ENCODE measurements around the gene LRTM1. TPM values are rescaled to one million over a fixed set of nuclear protein-coding genes. Genes with fewer than 3 reads are reported as not detected.

The LRTM1 gene
- total RNA-seq, result not detected

DNA sequence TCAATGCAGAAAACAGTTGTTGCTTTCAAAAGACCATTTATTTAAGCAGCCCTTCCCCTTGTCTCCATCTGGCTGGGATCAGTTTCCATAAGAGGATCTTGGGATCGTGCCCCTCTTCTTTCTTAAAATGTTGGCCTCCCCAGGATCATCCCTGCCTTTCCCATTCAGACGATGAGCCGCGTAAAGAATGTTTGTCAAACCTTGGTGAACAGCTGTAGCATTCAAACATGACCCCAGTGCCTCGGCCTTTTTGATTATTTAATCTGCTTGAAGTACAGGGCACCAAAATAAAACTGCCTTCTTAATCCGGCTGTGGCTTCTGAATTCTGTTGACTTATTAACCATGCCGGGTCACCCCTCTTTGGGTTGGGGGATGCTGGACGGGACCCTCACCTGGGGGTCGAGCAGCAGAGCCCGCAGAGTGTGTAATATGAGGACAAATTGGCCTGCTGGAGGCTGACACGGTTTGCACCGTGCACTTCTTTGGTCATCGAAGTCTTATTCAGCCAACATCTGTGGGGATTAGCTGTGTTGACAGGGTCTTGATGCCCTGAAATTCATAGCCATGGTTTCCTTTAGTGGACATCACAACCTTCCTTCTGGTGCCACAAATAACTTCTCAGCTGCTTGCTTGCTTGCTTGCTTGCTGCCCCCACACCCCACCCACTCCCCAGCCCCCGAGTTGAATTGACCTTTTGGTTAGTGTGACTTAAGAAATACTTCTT is at the start of gene LRTM1:
TSS of gene LRTM1 (minus strand) at position 14 of the 725 bp plus-strand sequence. CDS start 148 bp downstream, outside the sequence.
- H3K9me3 ChIP-seq, result no peaks in the 10 kb centered on the region
- no peaks in the 10 kb centered on the region for H3K4me1 ChIP-seq
- no peak for DNase-seq (ENCODE audit: low spot score in 2 of 2)
- intact Hi-C loops (cut with DNase I; ENCODE audit: low total_unique reads), result no loop called here
- H3K27ac ChIP-seq, result no peak within 1 kb of the TSS
- no peaks in the 10 kb centered on the region for H3K27me3 ChIP-seq
- H3K36me3 ChIP-seq, result no peaks in the 10 kb centered on the region
- H3K4me3 ChIP-seq, result no peak within 1 kb of the TSS
- TF ChIP-seq POLR2A (IDR thresholded peaks at IDR 0.05) (no peak), POLR2AphosphoS5 (IDR thresholded peaks at IDR 0.05) (no peak)
- TF ChIP-seq, protein P1, sequence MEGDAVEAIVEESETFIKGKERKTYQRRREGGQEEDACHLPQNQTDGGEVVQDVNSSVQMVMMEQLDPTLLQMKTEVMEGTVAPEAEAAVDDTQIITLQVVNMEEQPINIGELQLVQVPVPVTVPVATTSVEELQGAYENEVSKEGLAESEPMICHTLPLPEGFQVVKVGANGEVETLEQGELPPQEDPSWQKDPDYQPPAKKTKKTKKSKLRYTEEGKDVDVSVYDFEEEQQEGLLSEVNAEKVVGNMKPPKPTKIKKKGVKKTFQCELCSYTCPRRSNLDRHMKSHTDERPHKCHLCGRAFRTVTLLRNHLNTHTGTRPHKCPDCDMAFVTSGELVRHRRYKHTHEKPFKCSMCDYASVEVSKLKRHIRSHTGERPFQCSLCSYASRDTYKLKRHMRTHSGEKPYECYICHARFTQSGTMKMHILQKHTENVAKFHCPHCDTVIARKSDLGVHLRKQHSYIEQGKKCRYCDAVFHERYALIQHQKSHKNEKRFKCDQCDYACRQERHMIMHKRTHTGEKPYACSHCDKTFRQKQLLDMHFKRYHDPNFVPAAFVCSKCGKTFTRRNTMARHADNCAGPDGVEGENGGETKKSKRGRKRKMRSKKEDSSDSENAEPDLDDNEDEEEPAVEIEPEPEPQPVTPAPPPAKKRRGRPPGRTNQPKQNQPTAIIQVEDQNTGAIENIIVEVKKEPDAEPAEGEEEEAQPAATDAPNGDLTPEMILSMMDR (IDR thresholded peaks at IDR 0.05), result no peak

DNA sequence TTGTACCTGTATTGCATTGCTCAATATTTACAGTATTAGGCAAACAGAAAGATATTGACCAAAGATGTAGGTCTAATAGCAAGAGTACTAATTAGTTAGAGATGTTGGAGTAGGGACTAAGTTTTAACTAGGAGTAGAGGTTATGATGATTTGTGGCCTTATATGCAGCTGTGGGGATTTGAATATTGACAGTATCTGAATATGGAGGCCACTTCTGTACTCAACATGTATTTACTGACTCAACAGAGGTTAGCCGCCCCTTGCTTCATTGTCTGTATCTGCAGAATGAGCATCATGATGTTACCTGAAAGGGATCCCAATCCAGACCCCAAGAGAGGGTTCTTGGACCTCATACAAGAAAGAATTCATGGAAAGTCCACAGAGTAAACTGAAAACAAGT is 49.6 kb upstream of the LRTM1 start:
- no peaks in the 10 kb centered on the region for H3K4me1 ChIP-seq
- H3K27me3 ChIP-seq, result no peaks in the 10 kb centered on the region
- TF ChIP-seq, protein P1 (IDR thresholded peaks at IDR 0.05), result no peak
- no peak for TF ChIP-seq POLR2AphosphoS5 (IDR thresholded peaks at IDR 0.05)
- no peak for TF ChIP-seq POLR2A (IDR thresholded peaks at IDR 0.05)
- no peaks in the 10 kb centered on the region for H3K36me3 ChIP-seq
- DNase-seq (ENCODE audit: low spot score in 2 of 2), result no peak
- H3K4me3 ChIP-seq, result no peak overlapping the region
- H3K9me3 ChIP-seq, result no peaks in the 10 kb centered on the region
- intact Hi-C loops (cut with DNase I; ENCODE audit: low total_unique reads), result no loop called here
- no peak overlapping the region for H3K27ac ChIP-seq

DNA sequence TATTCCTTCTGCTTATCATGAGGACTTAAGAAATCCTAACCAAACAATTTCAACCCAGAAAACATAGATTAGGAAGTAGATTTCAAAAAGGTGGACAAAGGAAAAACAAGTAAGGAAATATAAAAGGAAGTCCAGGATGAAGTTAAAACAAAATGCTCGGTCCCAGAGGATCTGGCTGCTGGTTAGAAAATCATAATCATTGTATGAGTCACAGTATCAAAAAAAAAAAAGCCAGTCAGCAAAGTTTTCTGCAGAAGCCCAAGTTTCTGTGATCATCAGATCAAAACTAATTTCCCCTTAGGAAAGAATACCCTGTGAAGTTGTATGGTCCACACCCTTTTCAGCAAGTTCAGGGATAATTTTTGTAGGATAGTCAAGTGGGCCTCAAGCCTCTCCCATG is 43.0 kb upstream of the LRTM1 start:
- intact Hi-C loops (cut with DNase I; ENCODE audit: low total_unique reads), result no loop called here
- Histone ChIP-seq H3K4me3 (no peak overlapping the region), H3K4me1 (no peaks in the 10 kb centered on the region), H3K36me3 (no peaks in the 10 kb centered on the region), H3K27me3 (no peaks in the 10 kb centered on the region), H3K27ac (no peak overlapping the region), H3K9me3 (no peaks in the 10 kb centered on the region)
- DNase-seq (ENCODE audit: low spot score in 2 of 2), result no peak
- TF ChIP-seq, protein P1 (IDR thresholded peaks at IDR 0.05), result no peak
- TF ChIP-seq POLR2A (IDR thresholded peaks at IDR 0.05) (no peak), POLR2AphosphoS5 (IDR thresholded peaks at IDR 0.05) (no peak)

DNA sequence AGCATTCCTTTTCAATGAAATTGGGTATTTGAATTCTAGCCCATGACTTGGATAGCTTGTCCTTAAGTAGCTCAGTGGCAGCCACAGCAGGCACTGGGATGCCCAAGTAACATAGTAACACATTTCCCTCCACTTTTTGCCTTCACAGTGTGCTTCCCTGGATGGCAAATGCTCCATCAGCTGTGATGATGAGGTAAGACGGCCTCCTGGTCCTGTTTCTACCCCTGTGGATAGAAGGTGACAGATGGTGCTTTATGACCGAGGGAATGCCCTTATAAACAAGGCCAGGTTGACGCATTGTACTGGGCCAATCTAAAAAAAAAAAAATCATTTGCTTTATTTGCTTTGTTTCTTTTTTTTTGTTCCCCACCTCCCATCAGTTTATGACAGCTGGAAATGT is 41.8 kb upstream of the LRTM1 start:
- TF ChIP-seq POLR2A (IDR thresholded peaks at IDR 0.05), result no peak
- TF ChIP-seq POLR2AphosphoS5 (IDR thresholded peaks at IDR 0.05), result no peak
- TF ChIP-seq, protein P1 (IDR thresholded peaks at IDR 0.05), result no peak
- no peak overlapping the region for H3K4me3 ChIP-seq
- no peaks in the 10 kb centered on the region for H3K4me1 ChIP-seq
- H3K9me3 ChIP-seq, result no peaks in the 10 kb centered on the region
- H3K36me3 ChIP-seq, result no peaks in the 10 kb centered on the region
- H3K27me3 ChIP-seq, result no peaks in the 10 kb centered on the region
- intact Hi-C loops (cut with DNase I; ENCODE audit: low total_unique reads), result no loop called here
- no peak overlapping the region for H3K27ac ChIP-seq
- DNase-seq (ENCODE audit: low spot score in 2 of 2), result no peak

DNA sequence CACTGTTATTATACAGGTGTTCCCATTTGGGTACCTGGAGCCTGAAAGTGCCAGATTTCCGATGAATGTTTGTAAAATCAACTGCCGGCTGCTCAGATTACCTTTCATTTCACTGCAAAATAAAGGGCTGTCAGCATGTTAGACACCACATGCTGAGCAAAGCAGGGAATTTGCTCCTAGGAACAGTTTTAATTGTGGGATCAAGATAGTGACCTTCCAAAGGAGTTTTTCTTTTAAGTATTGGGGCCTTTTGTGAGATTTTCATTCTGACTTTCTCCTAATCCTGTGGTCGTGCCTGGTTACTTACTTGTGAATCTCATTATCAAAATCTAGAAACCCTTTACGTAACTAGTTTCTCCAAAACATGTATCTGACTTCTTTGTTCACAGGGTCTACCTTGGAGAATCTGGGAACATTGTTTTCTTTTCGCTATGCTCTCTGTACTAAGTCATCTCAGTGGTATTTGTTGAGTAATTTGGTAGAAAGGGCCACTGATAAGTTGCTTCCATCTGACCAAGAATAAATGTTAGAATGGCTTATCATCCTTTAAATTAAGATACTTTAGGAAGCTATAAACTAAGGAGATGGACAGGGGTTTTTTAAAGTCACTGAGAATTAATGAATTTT is 40.8 kb upstream of the LRTM1 start:
- Histone ChIP-seq H3K27ac (no peak overlapping the region), H3K4me1 (no peaks in the 10 kb centered on the region), H3K27me3 (no peaks in the 10 kb centered on the region), H3K4me3 (no peak overlapping the region), H3K9me3 (no peaks in the 10 kb centered on the region), H3K36me3 (no peaks in the 10 kb centered on the region)
- no peak for TF ChIP-seq POLR2AphosphoS5 (IDR thresholded peaks at IDR 0.05)
- TF ChIP-seq, protein P1 (IDR thresholded peaks at IDR 0.05), result no peak
- TF ChIP-seq POLR2A (IDR thresholded peaks at IDR 0.05), result no peak
- no peak for DNase-seq (ENCODE audit: low spot score in 2 of 2)
- intact Hi-C loops (cut with DNase I; ENCODE audit: low total_unique reads), result no loop called here
